ENCODE results near the gene HOXB13. TPM values are rescaled to one million over a fixed set of nuclear protein-coding genes. Genes with fewer than 3 reads are reported as not detected.
"Not testable (repeated sequence)": the region's sequence is repeated elsewhere in the genome, so short reads cannot be mapped to it uniquely, and the experiment has no call there.

Gene HOXB13
- total RNA-seq, 4 donors from 2014 or later: not detected

DNA sequence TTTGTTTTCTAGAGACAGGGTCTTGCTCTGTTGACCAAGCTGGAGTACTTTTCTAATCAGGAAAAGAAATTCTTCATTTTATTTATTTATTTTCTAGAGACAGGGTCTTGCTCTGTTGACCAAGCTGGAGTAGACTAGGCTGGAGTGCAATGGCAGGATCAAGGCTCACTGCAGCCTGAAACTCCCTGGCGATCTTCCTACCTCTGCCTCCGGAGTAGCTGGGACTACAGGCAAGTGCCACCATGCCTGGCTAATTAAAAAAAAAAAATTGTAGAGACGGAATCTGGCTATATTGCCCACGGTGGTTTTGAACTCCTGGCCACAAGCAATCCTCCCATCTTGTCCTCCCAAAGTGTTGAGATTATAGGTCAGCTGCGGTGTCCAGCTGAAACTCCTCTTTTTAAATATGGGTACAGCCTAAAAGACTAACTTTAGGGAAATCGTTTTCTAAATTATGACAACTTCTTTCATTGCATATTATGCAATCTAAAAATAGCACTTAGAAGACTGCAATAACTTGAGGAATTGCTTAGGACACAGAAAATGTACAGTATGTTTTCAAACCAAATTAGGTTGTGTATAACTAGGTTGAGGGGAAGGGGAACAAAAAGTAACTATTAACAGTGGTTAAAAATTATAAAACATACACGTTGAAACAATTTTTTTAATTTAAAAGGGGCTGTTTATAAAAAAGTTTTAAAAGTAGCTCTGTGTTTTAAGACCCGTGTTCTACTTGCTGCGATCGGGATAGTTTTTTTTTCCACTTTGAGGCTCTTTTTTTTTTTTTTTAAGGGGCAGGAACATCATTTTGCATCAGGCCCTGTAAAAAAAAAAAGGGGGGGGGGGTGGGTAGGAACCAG lies 11.0 kb downstream of the HOXB13 start:
- Histone ChIP-seq H3K9me3 (no peaks in the 10 kb centered on the region), H3K4me1 (peaks cover 0 to 19% (median 9%) of the 10 kb centered on the region in 3 donors), H3K27me3 (peaks cover 100% of the 10 kb centered on the region), H3K27ac (no peak overlapping the region), H3K36me3 (no peaks in the 10 kb centered on the region), H3K4me3 (no peak overlapping the region)
- WGBS, 2 donors (ENCODE audit: low coverage in 1 of 2): 7 to 9% methylated on average over 7 to 10 of the region's 10 CpGs
- no peak for ATAC-seq
- TF ChIP-seq POLR2AphosphoS5 (IDR thresholded peaks at IDR 0.05) (no peak), EP300 (IDR thresholded peaks at IDR 0.05) (no peak), POLR2A (IDR thresholded peaks at IDR 0.05) (no peak)
- TF ChIP-seq, protein P1, sequence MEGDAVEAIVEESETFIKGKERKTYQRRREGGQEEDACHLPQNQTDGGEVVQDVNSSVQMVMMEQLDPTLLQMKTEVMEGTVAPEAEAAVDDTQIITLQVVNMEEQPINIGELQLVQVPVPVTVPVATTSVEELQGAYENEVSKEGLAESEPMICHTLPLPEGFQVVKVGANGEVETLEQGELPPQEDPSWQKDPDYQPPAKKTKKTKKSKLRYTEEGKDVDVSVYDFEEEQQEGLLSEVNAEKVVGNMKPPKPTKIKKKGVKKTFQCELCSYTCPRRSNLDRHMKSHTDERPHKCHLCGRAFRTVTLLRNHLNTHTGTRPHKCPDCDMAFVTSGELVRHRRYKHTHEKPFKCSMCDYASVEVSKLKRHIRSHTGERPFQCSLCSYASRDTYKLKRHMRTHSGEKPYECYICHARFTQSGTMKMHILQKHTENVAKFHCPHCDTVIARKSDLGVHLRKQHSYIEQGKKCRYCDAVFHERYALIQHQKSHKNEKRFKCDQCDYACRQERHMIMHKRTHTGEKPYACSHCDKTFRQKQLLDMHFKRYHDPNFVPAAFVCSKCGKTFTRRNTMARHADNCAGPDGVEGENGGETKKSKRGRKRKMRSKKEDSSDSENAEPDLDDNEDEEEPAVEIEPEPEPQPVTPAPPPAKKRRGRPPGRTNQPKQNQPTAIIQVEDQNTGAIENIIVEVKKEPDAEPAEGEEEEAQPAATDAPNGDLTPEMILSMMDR (IDR thresholded peaks at IDR 0.05): no peak

DNA sequence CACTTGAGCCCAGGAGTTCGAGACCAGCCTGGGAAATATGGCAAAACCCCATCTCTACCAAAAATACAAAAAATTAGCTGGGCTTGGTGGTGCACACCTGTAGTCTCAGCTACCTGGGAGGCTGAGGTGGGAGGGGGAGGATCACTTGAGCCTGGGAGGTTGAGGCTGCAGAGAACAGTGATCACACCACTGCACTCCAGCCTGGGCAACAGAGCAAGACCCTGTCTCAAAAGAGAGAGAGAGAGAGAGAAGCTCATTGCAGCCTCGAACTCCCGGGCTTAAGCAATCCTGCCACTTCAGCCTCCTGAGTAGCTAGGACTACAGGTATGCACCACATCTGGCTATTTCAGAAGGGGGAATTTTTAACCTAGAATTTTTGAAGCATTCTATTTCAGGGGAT lies 12.0 kb downstream of the HOXB13 start:
- not testable (repeated sequence) for H3K36me3 ChIP-seq, H3K9me3 ChIP-seq, H3K4me3 ChIP-seq, ATAC-seq, H3K27ac ChIP-seq
- Histone ChIP-seq H3K4me1 (peaks cover 0 to 19% (median 9%) of the 10 kb centered on the region in 3 donors), H3K27me3 (peaks cover 100% of the 10 kb centered on the region)
- whole genome bisulfite sequencing, 2 donors (ENCODE audit: low coverage in 1 of 2): 58% methylated on average over 3 of the region's 3 CpGs; no CpG with 5 or more reads in 1 of the 2 donors

DNA sequence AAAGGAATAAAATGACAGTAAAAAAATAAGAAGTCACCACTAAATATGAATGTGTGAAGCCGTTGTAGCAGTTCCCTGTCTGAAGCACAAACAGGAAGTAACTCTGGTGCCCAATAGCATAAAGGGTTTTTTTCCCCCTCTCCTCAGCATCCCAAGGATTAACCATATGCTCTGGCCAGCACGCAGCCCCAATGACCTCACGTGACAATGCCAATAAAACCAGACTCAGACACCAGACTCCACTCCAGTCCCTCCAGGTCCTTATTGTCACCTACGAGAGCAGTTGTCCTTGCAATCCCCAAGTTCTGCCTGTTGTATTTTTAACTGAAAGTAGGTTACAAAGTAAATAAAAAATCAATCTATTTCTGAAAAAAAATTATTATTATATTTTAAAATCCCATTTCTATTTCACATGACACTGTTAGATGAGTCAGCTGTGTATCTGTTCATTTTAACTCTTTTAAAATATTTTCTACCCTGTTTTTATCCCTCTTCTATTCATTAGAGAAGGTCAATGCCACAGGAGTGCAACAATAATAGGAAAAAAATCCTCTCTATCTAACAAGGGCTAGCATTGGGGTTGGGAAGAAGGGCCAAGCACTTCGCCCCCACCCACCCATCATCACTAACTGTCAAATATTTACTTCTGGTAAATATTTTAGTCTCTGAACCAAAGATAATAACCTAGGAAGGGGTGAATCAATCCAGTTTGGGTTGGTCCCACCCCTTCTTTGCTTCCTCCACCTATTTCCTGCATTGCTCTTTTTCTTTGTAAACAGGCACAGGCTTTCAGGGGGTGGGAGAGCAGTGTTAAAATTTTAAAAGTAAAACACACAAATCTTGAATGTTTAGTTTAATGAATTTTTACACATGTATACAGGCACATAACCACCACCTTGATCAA lies 12.8 kb downstream of the HOXB13 start:
- H3K4me3 ChIP-seq: no peak overlapping the region
- TF ChIP-seq EP300 (IDR thresholded peaks at IDR 0.05) (no peak), POLR2AphosphoS5 (IDR thresholded peaks at IDR 0.05) (no peak), POLR2A (IDR thresholded peaks at IDR 0.05) (no peak)
- TF ChIP-seq, protein P1 (IDR thresholded peaks at IDR 0.05): no peak
- no peak for ATAC-seq
- peaks cover 0 to 19% (median 9%) of the 10 kb centered on the region in 3 donors for H3K4me1 ChIP-seq
- peaks cover 100% of the 10 kb centered on the region for H3K27me3 ChIP-seq
- WGBS, 2 donors (ENCODE audit: low coverage in 1 of 2): 29 to 40% methylated on average over 4 to 5 of the region's 5 CpGs
- H3K27ac ChIP-seq: no peak overlapping the region
- H3K9me3 ChIP-seq: no peaks in the 10 kb centered on the region
- H3K36me3 ChIP-seq: no peaks in the 10 kb centered on the region

DNA sequence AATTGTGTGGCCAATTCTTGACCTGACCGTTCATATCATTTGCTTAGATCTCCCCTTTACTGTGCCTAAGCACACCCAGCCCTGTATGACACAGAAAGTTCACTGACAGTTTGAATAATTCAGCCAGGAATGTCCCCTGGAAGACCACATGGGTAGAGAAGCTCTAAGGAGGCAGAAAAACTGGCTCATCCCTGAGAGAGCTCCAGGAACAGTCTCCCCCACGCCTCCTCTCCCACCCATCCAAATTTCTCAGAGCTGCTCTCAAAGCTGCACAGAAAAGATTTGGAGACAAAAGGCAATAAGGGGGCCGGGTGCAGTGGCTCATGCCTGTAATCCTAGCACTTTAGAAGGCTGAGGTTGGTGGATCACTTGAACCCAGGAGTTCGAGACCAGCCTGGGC lies 17.4 kb downstream of the HOXB13 start:
- Histone ChIP-seq H3K27ac (no peak overlapping the region), H3K4me3 (no peak overlapping the region), H3K4me1 (no peaks in the 10 kb centered on the region), H3K9me3 (no peaks in the 10 kb centered on the region), H3K27me3 (peaks cover 100% of the 10 kb centered on the region), H3K36me3 (no peaks in the 10 kb centered on the region)
- ATAC-seq: no peak
- 43 to 56% methylated on average over 3 to 4 of the region's 4 CpGs for WGBS, 2 donors (ENCODE audit: low coverage in 1 of 2)
- TF ChIP-seq POLR2A (IDR thresholded peaks at IDR 0.05) (no peak), EP300 (IDR thresholded peaks at IDR 0.05) (no peak), POLR2AphosphoS5 (IDR thresholded peaks at IDR 0.05) (no peak)
- TF ChIP-seq, protein P1 (IDR thresholded peaks at IDR 0.05): no peak
